Measurements from ENCODE around the gene HOXB9.
A peak's percentile ranks its signal among the peaks of the same experiment; 100 is the strongest.

Gene HOXB9

DNA sequence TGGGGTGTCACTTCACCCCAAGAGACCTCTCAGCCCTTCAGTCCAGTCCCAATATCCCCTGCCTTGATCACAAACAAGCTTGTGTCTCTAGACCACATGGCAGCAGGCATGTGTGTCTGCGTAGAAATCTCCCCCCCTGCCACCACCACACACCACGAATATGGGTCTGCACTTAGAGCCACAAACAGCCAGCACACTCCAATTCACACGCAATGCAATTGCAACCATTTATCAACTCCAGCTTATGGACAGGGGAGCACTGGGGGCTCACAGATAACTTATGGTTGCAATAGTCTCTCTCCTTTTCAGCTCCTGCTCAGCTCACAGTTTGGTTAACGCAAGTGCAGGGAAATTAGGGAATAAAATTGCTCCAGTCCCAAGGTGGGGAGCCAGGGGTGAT lies 2.6 kb downstream of the HOXB9 start:
- no peak for DNase-seq

DNA sequence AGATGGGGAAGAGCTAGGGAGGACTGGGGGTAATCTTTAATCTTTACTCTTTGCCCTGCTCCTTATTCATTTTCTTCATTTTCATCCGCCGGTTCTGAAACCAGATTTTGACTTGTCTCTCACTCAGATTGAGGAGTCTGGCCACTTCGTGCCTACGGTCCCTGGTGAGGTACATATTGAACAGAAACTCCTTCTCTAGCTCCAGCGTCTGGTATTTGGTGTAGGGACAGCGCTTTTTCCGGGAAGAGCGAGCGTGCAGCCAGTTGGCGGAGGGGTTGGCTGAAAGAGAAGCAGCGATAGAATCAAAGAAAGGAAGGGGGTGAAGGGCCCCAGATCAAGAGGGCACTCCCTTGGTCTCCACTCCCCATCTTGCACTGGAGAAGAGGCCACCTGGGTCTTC lies 3.3 kb downstream of the HOXB9 start:
- DNase-seq = no peak

DNA sequence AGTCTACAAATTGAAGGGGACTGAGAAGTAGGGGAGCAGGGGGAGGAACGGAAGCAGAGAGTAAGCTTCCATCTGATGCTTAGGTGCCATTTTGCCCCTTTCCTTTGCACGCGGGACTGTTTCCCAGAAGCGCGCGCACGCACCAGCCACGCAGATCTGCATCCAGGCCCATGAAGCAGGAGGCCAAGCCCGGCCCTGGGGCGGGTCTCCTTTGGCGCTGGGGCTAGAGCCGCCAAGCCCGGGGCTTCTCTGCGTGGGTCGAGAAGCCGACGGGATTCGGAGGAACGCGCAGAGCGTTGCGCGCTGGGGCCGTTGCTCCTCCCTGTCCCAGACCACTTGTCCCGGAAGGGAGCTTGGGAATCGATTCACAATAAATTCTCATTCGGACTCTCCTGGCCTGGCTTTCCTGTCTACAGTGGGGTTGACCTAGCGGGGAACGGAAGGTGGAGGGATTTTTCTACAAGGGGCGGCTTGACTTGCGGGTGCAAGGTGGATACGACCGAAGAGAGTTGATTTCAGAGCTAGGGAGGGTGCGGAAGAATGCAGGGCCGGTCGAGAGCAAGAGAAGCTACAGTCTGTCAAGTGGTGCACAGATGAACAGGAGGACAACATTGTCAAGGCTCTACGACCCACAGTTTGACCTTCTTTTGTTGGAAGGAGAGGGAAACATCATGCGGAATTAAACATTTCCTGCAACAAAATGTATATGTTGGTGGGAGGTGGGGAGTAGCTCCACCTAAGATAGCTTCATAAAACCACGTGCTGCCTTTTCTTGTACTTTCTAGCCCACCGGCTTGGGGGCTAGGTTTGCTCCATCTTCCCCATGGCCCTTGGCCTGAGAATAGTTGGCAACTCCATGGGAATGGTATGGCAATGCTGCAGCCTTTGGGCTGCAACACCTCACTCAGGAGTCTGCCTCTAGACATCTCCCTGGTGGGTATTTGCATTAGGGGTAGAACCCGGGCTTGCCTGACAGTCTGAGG lies 4.5 kb downstream of the HOXB9 start:
- DNase-seq = no peak

DNA sequence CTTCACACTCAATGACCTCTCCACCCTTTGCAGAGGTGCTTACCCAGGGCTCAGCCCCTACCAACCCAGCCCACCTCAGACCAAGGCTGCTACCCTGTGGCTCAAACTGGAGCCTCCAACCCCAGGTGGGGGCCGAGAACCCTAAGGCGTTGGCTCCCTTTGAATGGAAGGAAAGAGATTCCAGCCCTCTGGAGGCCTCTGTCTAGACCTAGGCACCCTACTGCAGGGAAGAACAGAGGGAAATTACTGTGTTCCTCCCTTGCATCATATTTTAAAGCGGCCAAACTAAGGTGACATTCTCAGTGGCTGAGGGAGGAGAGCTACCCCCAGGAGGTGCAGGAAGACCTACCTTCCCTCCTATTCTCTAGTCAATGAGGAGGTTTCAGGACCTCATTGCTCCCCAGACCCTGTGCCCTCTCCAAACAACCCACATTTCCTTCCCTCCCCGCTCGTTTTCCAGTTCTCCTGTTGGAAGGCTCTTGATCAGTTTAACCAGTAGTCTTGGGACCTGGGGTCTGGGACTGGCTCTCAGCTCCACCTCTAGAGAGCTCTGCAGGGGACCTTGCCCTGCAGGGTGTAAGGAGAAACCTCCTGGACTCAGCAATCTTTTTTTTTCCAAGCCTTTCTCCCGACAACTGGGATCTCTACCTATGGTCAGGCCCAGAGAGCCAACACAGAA lies 5.6 kb downstream of the HOXB9 start:
- DNase-seq = no peak

DNA sequence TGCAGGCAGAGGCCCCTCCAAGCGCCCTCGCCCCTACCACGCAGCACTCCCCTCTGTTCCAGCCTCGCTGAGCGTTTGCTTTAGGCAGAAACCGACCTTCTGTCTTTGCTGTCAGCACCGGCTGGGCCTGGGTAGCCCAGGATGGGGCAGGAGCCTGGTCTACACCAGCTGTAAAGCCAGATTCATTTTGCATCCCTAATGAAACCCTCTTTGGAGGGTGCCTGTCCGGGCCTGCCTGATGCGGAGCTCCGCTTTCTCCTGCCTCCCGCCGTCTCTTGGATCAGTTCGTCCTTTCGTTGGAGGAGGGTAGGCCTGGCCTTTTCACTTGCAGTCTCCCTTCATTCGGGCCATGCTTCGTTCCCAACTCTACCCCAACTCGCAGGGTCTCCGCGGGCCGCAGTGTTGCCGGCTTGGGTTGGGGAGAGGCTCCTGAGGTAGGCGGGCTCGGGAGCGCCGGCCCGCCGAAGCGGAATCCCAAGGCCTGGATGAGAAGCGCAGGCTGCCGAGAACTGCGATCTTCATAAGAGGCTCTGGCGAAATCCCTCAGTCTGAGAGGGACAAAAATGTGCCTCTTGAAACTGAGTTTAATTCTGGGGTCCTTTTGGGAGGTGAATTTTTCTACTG lies 6.2 kb downstream of the HOXB9 start:
- DNase-seq = no peak

DNA sequence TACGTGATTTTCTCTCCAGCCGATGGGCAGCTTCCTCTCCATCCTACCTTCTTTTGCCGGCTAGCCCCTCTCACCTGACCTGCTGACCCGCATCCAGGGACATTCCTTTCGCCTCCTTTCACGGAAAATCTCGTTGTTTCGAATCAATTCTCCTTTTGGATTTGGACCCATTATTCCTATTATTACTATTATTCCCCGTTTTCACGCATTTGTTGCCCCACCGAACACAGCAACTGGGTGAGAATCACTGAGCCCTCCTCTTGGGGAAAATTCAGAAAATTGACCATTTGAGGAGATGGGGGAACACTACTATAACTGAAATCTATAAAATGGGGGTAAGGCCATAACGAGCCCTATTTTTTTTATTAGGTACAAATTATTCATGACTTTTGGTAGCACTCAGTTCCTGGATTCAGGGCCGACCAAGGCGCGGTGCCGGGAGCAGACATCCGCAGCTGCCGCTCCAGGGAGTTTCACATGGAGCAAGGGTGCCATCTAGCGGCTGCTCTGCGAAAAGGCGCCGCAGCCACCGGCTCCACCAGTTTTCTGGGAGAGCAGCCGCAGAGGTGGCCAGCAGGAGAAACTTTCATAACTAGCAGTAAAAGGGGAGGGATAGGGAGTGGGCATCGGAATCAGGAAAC lies 7.8 kb downstream of the HOXB9 start:
- DNase-seq = peak; percentile 94

DNA sequence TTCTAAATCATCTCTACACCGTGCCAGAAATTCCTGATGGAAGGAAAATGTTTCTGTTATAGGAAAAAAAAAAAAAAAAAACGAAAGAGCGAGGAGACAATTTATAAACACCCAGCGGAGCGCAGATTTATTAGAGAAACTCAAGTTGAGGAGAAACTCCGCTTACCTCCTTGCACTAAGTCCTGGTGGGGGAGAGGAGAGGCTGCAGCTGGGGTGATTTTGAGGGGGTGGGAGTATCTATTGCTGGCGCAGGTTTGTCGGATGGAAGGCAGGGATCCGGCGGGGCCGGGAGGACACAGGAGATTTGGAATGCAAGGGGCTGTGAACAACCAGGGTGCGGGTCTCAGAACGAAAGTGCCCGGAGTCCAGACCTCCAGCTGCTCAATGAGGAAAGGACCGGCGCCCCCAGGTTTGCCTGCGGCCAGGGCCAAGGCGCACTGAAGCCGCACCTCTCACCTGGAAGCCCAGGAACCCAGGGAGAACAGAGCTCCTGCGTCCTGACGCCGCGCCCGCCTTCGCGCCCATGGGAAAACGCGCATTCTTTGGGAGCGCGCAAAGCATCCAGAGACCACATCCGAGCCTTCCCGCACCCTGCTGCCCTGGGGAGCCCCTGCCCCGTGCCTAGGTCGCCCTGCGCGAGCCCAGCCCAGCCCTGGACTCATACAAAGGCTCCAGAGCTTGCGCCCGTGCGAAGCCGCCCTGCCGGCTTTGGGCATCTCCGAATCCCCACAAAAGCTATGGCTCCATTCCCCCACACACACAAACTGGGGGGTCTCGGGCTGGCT lies 8.5 kb downstream of the HOXB9 start:
- no peak for DNase-seq

DNA sequence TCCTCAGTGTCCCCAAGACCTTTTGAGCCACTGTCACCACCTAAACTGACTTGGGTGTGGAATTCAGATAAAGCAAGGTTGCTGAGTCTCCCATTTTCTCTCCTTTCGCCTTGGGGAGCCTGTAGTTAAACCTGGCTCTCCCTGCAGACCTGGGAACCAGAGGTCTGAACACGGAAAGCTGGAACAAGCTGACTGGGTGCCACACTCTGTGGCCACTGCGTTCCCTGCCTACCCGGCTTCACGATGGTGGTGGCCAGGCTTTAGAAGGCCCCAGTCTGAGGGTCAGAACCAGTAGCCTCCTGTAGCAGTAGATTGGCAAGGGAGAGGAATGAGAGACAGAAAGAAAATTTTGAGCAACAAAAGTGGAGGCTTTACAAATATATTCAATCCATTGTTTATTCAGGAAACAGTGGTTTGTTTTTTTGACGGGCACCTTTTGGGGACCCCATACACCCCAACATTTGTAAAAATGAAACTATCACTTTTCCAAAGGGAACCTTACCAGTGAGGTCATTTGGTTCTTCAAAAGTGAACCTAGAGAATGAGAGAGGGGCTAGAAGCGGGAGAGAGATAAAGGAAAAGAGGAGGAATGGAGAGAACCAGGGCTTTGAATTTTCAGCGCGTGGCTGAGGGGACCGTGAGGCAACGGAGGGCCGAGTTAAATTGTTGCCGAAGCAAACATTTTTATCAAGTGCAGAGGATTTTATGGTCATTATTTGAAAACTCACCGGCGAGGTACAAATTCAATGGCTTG lies 9.3 kb downstream of the HOXB9 start:
- DNase-seq = no peak

DNA sequence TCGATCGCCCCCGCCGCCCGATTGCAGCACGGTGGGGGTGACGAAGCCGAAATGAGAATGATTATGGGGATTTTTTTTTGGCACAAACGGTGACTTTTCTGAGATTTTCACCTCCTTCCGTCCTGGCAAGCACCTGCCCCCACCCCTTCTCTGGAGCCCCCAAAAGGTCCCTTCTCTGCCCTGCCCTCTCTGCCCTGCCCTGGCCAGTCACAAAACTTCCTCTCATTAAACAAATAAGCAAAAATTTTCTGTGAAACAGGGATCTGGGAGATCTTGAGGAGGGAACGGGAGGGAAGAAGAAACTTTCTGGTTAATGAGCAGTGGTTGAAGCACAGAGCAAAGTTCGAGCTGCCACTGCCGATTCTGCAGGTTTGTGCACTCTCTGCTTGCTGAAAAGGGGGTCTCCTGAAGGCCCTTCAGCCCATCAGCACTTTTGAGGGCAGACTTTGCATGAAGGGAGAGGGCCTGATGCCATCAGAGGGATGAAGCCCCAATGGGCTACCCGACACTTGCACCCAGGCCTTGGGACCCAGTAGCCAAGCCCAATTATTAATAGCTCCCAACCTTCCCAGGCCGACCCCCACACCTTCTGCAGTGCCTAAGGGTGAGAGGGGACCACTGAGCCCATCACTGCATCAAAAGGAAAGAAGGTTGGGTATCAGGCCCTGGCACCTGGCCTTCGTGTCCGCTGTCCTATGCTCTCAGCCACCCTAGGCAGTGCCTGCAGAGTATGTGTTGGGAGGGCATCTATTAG lies 10.0 kb downstream of the HOXB9 start:
- DNase-seq = no peak

DNA sequence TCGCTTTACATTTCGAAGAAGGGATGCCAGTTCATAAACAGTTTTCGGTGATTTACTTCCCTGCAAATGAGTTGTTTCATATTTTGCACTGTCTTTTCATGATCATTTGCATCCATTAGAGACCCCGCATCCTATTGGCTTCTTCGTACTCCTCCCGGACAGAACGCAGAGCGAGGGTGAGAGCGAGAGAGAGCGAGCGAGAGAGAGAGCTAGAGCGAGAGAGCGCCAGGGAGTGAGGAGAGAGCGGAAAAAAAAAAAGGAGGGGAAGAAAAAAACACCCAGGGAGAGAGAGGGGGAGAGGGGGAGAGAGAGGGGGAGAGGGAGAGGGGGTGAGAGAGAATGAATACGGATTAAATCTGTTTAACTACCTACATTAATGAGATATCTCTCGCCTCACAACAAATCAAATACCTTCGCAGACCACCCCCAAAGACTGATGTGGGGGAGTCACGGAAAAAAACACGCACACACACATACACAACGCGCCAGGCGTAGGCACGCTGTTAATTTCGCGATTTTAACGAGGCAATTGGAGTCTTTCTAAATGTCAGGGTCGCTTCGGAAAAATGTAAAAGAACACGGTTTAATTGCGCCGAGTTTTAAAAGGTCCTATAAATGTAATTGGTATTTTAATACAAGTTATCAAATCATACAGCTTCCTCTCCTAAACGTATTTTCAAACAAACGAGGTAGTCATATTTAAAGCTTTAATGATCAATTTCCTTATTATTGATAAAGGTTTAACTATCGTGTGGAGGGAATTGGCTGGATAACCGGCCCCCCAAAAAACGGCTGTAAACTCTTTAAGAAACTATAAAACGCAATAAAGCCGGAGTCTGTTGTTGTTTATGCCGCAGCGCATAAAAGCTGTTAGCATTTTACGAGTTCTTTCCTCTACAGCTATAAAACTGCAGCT lies 10.9 kb downstream of the HOXB9 start, which contains the start of gene HOXB8:
Gene HOXB8, minus strand, starts transcription at position 246 of the 916 bp plus-strand sequence. CDS start 588 bp downstream, outside the sequence.
- DNase-seq = no peak

DNA sequence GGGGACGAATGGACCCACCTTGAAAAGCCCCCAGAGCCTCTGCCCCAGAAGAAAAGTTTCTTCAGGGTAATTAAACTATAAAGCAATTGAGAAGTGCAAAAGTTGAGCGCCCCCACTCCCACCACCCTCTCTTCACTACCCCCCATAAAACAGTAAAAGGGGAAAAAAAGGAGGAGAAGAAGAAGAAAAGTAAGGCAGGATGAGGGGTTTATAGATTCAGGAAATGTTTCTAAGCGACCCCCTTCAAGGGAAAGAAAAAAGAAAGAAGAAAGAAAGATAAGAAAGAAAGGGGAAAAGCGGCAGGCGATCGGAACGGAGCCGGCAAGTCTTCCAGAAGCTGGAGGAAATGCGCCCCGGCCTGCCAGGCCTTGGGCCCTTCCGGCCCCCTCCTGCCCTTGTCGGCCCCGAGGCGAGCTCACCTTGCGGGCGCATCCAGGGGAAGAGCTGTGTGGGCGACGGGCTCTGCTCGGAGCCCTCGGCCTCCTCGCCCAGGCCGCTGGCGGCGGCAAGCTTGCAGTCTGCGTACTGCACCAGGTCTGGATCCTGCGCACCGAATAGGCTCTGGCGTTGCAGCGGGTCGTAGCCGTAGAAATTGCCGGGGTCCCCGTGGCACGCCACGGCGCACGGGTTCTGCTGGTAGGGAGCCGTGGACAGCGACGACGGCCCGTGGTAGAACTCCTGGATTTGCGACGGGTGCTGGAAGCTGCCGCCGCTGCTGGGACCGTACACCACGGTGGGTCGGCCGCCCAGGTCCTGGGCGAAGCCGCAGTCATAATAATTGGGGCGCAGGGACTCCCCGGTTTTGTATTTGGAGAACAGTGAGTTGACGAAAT lies 12.1 kb downstream of the HOXB9 start:
- peak; percentile 73 for DNase-seq

DNA sequence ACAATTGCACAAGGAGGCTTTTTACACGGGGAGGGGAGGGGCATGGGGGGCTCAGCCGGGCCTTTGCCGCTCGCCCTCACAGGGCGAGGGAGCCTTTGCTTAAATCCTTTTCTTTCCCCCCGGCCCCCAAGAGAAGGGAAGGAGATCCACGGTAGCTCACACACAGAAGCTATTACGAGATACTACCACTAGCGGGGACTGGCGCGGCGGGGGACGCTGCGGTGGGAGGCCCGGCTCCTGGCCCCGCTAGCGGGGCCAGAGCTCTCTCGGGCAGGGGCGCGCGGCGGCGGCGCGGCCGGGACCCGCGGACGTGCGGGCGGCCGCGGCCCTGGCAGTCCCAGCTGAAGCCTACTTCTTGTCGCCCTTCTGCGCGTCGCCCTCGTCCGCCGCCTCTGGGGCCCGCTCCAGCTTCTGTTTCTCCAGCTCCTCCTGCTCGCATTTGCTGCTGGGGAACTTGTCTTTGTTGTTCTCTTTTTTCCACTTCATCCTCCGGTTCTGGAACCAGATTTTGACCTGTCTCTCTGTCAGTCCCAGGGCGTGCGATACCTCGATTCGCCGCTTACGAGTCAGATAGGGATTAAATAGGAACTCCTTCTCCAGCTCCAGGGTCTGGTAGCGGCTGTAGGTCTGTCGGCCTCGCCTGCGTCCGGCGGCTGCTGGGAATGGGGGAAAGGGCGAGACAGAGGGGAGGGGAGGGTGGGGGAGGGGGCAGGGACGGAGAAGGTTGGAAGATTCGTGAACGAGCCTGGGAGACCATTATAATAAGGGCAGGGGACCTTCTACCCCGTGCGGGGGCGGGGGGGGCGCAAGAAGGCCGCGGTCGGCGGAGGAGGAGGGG lies 13.1 kb downstream of the HOXB9 start:
- DNase-seq = peak; percentile 82

DNA sequence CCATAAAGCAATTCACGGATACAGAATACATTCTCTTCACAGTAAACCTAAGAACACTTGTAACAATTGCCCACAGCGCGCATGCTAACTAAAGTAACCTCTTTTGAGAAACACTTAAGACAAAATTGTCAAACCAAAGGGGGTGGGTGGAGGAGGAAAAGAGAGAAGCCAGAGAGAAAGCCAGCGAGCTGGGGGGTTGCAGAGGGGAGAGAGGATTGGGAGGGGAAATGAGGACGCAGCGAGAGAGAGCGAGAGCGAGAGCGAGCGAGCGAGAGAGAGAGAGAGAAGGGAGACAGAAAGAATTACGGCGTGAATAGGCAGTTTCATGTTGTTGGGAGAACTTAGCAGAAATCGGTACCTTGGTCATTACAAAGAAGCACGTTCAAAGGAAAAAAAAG lies 13.7 kb downstream of the HOXB9 start:
- DNase-seq = no peak

DNA sequence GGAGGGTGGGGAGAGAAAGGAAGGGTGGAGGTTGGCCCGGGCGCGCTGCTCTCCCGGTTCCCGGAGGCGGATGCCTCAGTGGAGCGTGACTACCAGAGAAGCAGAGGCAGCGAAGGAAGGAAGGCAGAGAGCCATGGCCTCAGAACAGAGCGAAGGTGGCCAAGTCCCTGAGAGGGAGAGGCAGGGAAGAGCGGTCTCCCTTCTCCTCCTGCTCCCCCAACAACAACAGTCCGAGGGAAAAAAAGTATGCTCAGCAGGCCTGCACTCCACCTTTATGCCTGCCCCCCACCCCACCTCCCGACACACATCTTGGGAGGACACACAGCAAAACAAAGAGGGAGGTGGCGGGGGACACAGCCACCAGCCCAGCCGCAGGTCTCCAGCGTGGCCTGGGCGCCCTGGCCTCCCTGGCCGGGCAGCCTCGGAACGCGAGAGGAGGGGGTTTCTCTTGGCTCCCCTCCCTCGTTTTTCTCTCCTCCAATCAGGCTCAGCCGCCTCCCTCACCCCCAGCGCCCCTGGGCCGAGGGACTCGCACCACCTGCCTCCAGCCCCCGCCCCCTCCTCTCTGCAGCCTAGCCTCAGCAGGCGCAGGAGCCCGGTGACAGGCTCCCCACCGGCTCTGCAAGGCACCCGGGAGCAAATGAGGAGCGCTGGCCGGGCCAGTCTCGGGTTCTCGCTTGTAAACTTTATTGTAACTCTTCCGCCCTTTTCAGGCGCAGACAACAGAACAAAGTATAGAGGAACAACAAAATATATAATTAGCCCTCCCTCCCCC lies 14.3 kb downstream of the HOXB9 start:
- DNase-seq = no peak

DNA sequence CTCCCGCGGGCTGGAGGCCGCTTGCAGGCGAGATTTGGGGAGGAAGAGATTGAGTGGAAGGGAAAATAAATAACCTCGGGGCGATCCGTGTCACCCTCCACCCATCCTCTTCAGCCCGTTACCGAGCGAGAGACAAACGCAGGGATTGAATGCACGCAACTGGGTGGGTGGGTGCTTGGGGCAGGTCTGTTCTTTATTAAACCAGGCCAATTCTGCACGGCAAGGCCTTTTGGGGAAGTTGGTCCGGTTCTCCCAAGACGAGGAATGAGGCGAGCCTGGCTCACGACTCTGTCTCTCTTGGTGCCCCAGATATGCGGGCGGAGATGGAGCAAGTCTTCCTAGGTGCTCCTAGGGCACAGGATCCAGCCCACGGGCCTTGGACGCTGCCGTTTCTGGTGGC lies 14.9 kb downstream of the HOXB9 start:
- DNase-seq = no peak

DNA sequence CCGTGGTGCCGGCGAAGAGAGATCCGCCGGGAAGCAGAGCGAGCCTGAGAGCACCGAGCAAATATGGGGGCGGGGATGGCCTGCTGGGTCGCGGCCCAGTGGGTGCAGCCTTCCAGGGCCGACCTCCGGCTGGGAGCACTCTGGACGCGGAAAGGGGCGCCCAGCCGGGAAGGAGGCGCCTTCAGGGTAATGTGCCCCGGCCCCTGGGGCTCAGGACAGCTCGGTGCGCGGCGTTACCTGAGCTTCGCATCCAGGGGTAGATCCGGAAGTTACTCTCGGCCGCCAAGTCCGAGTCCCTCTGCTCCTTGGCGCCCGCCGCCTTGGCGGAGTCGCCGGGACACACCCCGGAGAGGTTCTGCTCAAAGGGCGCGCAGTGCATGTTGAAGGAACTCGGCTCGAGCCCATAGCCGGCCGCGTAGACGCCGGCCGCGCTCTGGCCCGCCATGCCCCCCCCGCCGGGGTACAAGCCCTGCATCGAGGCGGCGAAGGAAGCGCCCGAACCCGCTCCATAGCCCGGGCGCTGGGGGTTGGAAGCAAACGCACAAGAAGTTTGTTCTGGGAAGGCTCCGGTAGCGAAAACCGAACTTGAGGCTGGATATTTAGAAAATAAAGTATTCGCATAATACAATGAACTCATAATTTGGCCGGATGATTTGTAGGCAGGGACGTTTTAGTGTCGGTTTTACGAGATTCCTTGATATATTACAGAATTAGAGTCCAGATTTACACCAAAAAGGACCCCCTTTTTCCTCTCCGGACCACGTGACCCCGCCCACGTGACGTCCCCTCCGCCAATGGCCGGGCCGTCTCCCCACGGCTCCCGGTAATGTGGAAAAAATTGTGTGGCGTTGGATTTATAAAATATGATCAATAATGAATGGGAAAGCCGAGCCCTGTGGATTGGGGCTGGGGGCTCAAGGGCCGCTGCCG lies 15.6 kb downstream of the HOXB9 start, which contains the start of gene HOXB7:
Gene HOXB7, minus strand, starts transcription at position 736 of the 930 bp plus-strand sequence. Its CDS starts 99 bp downstream, at position 637.
- DNase-seq = peak; percentile 88

Data from activated effector memory CD4-positive, alpha-beta T cell treated with anti-CD3 and anti-CD28 coated beads, Interleukin-2, amount 50 U/mL, for 16 hours (primary cell).